HepG2 (cell line): ENCODE results near the gene SYTL2. TPM values are rescaled to one million over a fixed set of nuclear protein-coding genes. Genes with fewer than 3 reads are reported as not detected.

ENCODE experiments used
- ATF2 ChIP-seq: sonication (generic); formaldehyde crosslinking; IDR thresholded peaks from 2 replicates; pipeline ENCODE4 v1.4.0; 2020; ENCODE audit warnings: missing genetic modification reagents
- ATF7-NPFF ChIP-seq: sonication (generic); formaldehyde crosslinking; IDR thresholded peaks from 2 replicates; pipeline ENCODE4 v1.8.1; 2023; ENCODE audit warnings: mild to moderate bottlenecking, low read depth, missing genetic modification reagents, moderate library complexity
- CERS6 ChIP-seq: sonication (generic); formaldehyde crosslinking; IDR thresholded peaks from 2 replicates; pipeline ENCODE4 v1.5.0; 2020; ENCODE audit warnings: missing genetic modification reagents
- DMTF1 ChIP-seq: sonication (generic); formaldehyde crosslinking; IDR thresholded peaks from 2 replicates; pipeline ENCODE4 v1.4.0; 2020; ENCODE audit warnings: mild to moderate bottlenecking, missing genetic modification reagents
- HES4 ChIP-seq: sonication (generic); formaldehyde crosslinking; IDR thresholded peaks from 2 replicates; pipeline ENCODE4 v1.9.0; 2021; ENCODE audit warnings: mild to moderate bottlenecking, missing genetic modification reagents, borderline replicate concordance
- HMGXB4 ChIP-seq, 2 experiments: sonication (generic) in 1 of 2; formaldehyde crosslinking in 1 of 2; IDR thresholded peaks; 2 replicates each; pipeline versions ENCODE4 v1.4.0 to v1.6.1; 2018 to 2020; ENCODE audit warnings: missing genetic modification reagents in 2 of 2, borderline replicate concordance in 1 of 2, low read depth in 1 of 2, mild to moderate bottlenecking in 1 of 2, missing biosample characterization in 1 of 2
- IRF9 ChIP-seq: sonication (generic); formaldehyde crosslinking; IDR thresholded peaks from 2 replicates; pipeline ENCODE4 v1.8.0; 2022; ENCODE audit warnings: missing genetic modification reagents, mild to moderate bottlenecking, borderline replicate concordance
- KMT2B ChIP-seq: IDR thresholded peaks from 2 replicates; pipeline ENCODE4 v1.6.1; 2016; ENCODE audit warnings: missing genetic modification reagents, missing compliant biosample characterization
- MED1 ChIP-seq: sonication (generic); formaldehyde crosslinking; IDR thresholded peaks from 2 replicates; pipeline ENCODE4 v1.4.0; 2020; ENCODE audit warnings: missing genetic modification reagents
- MEF2D ChIP-seq: sonication (generic); formaldehyde crosslinking; IDR thresholded peaks from 2 replicates; pipeline ENCODE4 v1.5.1; 2020; ENCODE audit warnings: mild to moderate bottlenecking, missing genetic modification reagents
- MXI1 ChIP-seq: IDR thresholded peaks from 3 replicates; pipeline ENCODE4 v1.6.1; 2012; ENCODE audit warnings: low read depth, low read length, inconsistent platforms, borderline replicate concordance
- NCOA5 ChIP-seq: sonication (generic); formaldehyde crosslinking; IDR thresholded peaks from 2 replicates; pipeline ENCODE4 v1.4.0; 2020; ENCODE audit warnings: missing genetic modification reagents
- TGIF2 ChIP-seq: IDR thresholded peaks from 2 replicates; pipeline ENCODE4 v1.6.1; 2016; ENCODE audit warnings: control low read depth, missing compliant biosample characterization
- ZBTB14 ChIP-seq: sonication (generic); formaldehyde crosslinking; IDR thresholded peaks from 2 replicates; pipeline ENCODE4 v1.4.0; 2020; ENCODE audit warnings: missing genetic modification reagents
- ZNF350 ChIP-seq: sonication (generic); formaldehyde crosslinking; IDR thresholded peaks from 2 replicates; pipeline ENCODE4 v1.4.0; 2020; ENCODE audit warnings: mild to moderate bottlenecking, low read depth, missing genetic modification reagents, borderline replicate concordance
- ZNF552 ChIP-seq: sonication (generic); formaldehyde crosslinking; IDR thresholded peaks from 2 replicates; pipeline ENCODE4 v1.9.0; 2022; ENCODE audit warnings: missing genetic modification reagents, mild to moderate bottlenecking, borderline replicate concordance
- ZNF616 ChIP-seq: sonication (generic); formaldehyde crosslinking; IDR thresholded peaks from 2 replicates; pipeline ENCODE4 v1.5.0; 2020; ENCODE audit warnings: low read depth, mild to moderate bottlenecking, missing genetic modification reagents
- ZNF839 ChIP-seq: sonication (generic); formaldehyde crosslinking; IDR thresholded peaks from 2 replicates; pipeline ENCODE4 v1.4.0; 2020; ENCODE audit warnings: missing genetic modification reagents, mild to moderate bottlenecking, borderline replicate concordance
- polyA plus RNA-seq, 8 experiments: library from polyadenylated mRNA; depleted of rRNA in 3 of 8; stranded (reverse) in 7 of 8; unstranded in 1 of 8; fragments of >200 nt; fragmentation: Illumina TruSeq in 4 of 8; extraction: Trizol in 4 of 8; gene quantifications; 2 replicates each; pipeline versions ENCODE4 v1.2.1 to v1.2.3, GENCODE V29; 2011 to 2016; ENCODE audit warnings: low read depth in 4 of 8, missing spikeins in 1 of 8, mixed read lengths in 1 of 8; ENCODE audit not compliant: insufficient read depth in 1 of 8
- total RNA-seq, 5 experiments: library from RNA; depleted of rRNA; stranded (reverse); fragments of >200 nt; fragmentation: Illumina TruSeq; extraction: Trizol; gene quantifications; 2 replicates each; pipeline ENCODE4 v1.2.3, GENCODE V29; 2016; ENCODE audit warnings: low read depth in 1 of 5

SYTL2 gene
- total and polyA plus RNA-seq, 2 of the 13 experiments (the other 11 are each of a cell fraction or from before 2014, with no cell fraction given): 0.77 to 0.90 TPM

- peak; percentile 79 to 95; a peak in 3 of 4 replicates for TF ChIP-seq HMGXB4 (CRISPR knock-in tag; IDR thresholded peaks at IDR 0.05; ENCODE audit: borderline replicate concordance in 1 of 2, low read depth in 1 of 2)
- TF ChIP-seq IRF9 (CRISPR knock-in tag): 0 out of 2 replicates have a peak, but pooled peaks have one; percentile 45
- peak; percentile 85; the same call in 1 of the 2 replicates for TF ChIP-seq ZNF552 (CRISPR knock-in tag)
- no peak for TF ChIP-seq DMTF1 (CRISPR knock-in tag)
- peak; percentile 64 for TF ChIP-seq ATF7-NPFF (CRISPR knock-in tag)
- TF ChIP-seq ZBTB14 (CRISPR knock-in tag): peak; percentile 61
- no peak for TF ChIP-seq CERS6 (CRISPR knock-in tag)
- TF ChIP-seq ZNF616 (CRISPR knock-in tag): 0 out of 2 replicates have a peak, but pooled peaks have one; percentile 30
- peak; percentile 81; the same call in 1 of the 2 replicates for TF ChIP-seq ZNF350 (CRISPR knock-in tag)
- TF ChIP-seq ZNF839: no peak
- TF ChIP-seq HES4 (CRISPR knock-in tag): peak; percentile 79; the same call in 1 of the 2 replicates
- TF ChIP-seq MXI1: peak; percentile 24; the same call in 1 of the 3 replicates
- peak; percentile 59; the same call in 1 of the 2 replicates for TF ChIP-seq TGIF2 (CRISPR knock-in tag)
- peak; percentile 85 for TF ChIP-seq KMT2B (CRISPR knock-in tag)
- 0 out of 2 replicates have a peak, but pooled peaks have one; percentile 14 for TF ChIP-seq MEF2D (CRISPR knock-in tag)
- peak; percentile 43 for TF ChIP-seq MED1
- TF ChIP-seq NCOA5 (CRISPR knock-in tag): no peak
- TF ChIP-seq ATF2 (CRISPR knock-in tag): peak; percentile 67; the same call in 1 of the 2 replicates
Observed at GRCh38 chr11:85664615-85665481, 146.1 kb downstream of the SYTL2 start, which contains the start of gene CREBZF (continued).
